AG09309 (cell line): ENCODE measurements around the gene PLCG1.

Experiments
- DNase-seq: peaks from one replicate; pipeline ENCODE4 v3.0.0-alpha.2; 2010; ENCODE audit warnings: low read depth
- H3K4me3 ChIP-seq: 2 replicates; pipeline ENCODE4 v1.5.1; 2011; ENCODE audit warnings: mild to moderate bottlenecking, low read depth, low read length, moderate library complexity; ENCODE audit not compliant: control insufficient read depth
- TF ChIP-seq, protein P1 (sequence below): IDR thresholded peaks from 2 replicates; pipeline ENCODE4 v1.5.1; 2011; ENCODE audit warnings: mild to moderate bottlenecking, low read depth, low read length, inconsistent platforms; ENCODE audit not compliant: insufficient read depth, control insufficient read depth; ENCODE audit errors: missing control alignments

Gene PLCG1

GRCh38 chr20:41204304-41205265 lies 67.2 kb downstream of the PLCG1 start:
- no peak overlapping the region for H3K4me3 ChIP-seq
- DNase-seq: no peak
- TF ChIP-seq, protein P1, sequence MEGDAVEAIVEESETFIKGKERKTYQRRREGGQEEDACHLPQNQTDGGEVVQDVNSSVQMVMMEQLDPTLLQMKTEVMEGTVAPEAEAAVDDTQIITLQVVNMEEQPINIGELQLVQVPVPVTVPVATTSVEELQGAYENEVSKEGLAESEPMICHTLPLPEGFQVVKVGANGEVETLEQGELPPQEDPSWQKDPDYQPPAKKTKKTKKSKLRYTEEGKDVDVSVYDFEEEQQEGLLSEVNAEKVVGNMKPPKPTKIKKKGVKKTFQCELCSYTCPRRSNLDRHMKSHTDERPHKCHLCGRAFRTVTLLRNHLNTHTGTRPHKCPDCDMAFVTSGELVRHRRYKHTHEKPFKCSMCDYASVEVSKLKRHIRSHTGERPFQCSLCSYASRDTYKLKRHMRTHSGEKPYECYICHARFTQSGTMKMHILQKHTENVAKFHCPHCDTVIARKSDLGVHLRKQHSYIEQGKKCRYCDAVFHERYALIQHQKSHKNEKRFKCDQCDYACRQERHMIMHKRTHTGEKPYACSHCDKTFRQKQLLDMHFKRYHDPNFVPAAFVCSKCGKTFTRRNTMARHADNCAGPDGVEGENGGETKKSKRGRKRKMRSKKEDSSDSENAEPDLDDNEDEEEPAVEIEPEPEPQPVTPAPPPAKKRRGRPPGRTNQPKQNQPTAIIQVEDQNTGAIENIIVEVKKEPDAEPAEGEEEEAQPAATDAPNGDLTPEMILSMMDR: no peak

DNA sequence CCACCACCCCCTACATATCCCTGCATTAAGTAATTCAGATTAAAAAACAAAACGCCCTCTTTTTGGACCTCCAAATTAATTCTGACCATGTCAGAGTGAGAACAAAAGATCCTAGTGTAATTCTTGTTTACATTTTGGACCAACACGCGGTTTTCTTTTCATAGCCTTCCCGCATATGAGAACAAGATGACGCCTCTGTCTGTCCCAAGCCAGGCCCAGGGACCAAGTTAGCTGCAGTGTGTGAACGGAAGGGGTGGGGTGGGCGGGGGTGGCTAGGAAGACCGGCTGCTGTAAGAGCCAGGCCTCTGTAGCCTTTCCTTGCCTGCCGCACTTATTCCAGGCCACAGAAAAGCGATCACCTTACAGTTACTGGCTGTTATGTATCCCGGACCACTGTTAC lies 68.0 kb downstream of the PLCG1 start:
- no peak for DNase-seq
- H3K4me3 ChIP-seq: no peak overlapping the region
- TF ChIP-seq, protein P1: no peak

DNA sequence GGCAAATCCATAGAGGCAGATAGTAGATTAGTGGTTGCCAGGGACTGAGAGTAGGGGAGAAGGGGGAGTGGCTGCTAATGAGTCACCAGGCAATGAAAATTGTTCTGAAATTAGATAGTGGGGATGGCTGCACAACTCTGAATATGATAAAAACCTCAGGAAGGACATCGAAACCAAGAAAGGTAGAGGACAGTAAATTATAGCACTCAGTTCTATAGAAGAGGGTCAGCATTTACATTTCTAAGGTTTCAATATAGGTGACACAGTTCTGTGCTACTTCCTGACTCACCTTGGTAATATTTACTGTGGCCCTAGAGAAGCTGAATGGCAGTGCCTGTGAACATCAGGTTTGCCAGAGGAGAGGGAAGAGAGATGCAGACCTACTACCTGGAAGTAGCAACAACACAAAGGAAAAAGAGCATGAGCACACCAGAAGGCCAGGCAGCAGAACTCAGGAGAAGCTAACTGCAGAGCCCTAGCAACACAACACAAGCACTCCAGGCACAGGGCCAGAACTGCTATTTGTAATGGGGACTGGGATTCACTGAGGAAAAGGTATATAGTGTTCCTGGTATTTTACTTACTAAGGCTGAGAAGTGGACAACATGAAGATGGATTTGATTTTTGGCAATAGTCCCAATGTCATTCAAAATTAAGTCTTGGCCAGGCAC lies 75.9 kb downstream of the PLCG1 start:
- no peak for DNase-seq
- no peak overlapping the region for H3K4me3 ChIP-seq
- TF ChIP-seq, protein P1: no peak

DNA sequence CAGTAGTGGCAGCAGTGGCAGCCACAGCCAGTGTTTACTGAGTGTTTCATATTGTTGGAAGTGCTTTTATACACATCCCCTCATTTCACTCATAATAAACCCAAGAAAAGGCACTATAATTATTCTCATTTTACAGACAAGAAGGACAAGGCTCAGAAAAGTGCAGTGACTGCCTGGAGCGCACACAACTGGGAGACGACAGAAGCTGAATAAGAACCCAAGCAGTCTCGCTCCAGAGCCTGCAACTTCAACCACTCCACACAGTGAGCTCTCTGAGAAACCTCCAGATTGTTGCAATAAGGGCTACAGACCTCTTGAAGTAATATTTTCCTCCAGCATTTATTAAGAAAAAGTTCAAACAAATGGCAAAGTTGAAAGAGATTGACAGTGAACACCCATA lies 76.9 kb downstream of the PLCG1 start:
- DNase-seq: no peak
- TF ChIP-seq, protein P1: no peak
- H3K4me3 ChIP-seq: no peak overlapping the region

DNA sequence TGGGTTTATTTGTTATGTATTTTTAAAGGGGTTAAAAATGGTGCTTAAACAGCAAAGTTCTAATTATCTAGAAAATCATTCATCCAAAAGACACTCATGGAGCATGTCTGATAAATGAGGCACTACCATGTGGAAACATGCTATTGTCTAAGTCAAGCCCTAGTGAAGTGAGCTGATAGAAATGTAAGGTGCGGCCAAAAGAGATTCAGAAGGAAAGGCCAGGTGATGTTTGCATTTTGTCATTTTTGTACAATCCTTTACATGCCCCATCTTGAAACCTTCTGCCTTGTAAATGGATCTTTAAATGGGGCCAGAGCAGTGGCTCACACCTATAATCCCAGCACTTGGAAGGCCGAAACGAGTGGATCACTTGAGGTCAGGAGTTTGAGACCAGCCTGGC lies 77.3 kb downstream of the PLCG1 start:
- TF ChIP-seq, protein P1: no peak
- DNase-seq: no peak
- no peak overlapping the region for H3K4me3 ChIP-seq

GRCh38 chr20:41217422-41217821 lies 80.1 kb downstream of the PLCG1 start:
- TF ChIP-seq, protein P1: no peak
- no peak for DNase-seq
- no peak overlapping the region for H3K4me3 ChIP-seq
